H1 (cell line): ENCODE results near the gene NKAIN1. TPM values are rescaled to one million over a fixed set of nuclear protein-coding genes. Genes with fewer than 3 reads are reported as not detected.

Experiments used
- CTCF ChIA-PET: fragments of 300-600 bp; sonication (Branson Sonifier 250); formaldehyde crosslinking; loops from one replicate; lab custom pipeline; 2021; ENCODE audit not compliant: partially characterized antibody; lab: Charles Lee
- POLR2A ChIA-PET: fragments of 300-600 bp; sonication (Branson Sonifier 250); formaldehyde crosslinking; loops from one replicate; lab custom pipeline; 2021; ENCODE audit warnings: inconsistent platforms; ENCODE audit not compliant: partially characterized antibody; lab: Charles Lee
- DNase-seq, 2 experiments: peaks; one replicate each; pipeline versions ENCODE4 v3.0.0 to v3.0.0-alpha.2; 2010 to 2022; ENCODE audit warnings: low spot score in 2 of 2, low read depth in 1 of 2, mixed read lengths in 1 of 2
- FAIRE-seq: peaks from 2 replicates; lab custom pipeline; 2011; peaks lifted over from hg19 to GRCh38; lab: Jason Lieb, UNC
- H2AFZ ChIP-seq: 2 replicates; pipeline ENCODE4 v1.8.1; 2012; ENCODE audit warnings: low read length, inconsistent platforms
- H2AK5ac ChIP-seq: 2 replicates; pipeline ENCODE4 v1.6.1; 2013; ENCODE audit warnings: low read depth, low read length
- H2BK120ac ChIP-seq: replicated peaks from 2 replicates; pipeline ENCODE3; 2013; ENCODE audit warnings: low read depth, low read length, inconsistent platforms
- H2BK12ac ChIP-seq: 2 replicates; pipeline ENCODE4 v1.6.1; 2013; ENCODE audit warnings: low read depth, low read length
- H2BK15ac ChIP-seq: 2 replicates; pipeline ENCODE4 v1.6.1; 2013; ENCODE audit warnings: low read length
- H2BK20ac ChIP-seq: 2 replicates; pipeline ENCODE4 v1.6.1; 2013; ENCODE audit warnings: low read length
- H2BK5ac ChIP-seq: 2 replicates; pipeline ENCODE4 v1.6.1; 2013; ENCODE audit warnings: low read depth, low read length
- H3K14ac ChIP-seq: 2 replicates; pipeline ENCODE4 v1.6.1; 2013; ENCODE audit warnings: inconsistent platforms; ENCODE audit not compliant: insufficient read length
- H3K18ac ChIP-seq: 2 replicates; pipeline ENCODE4 v1.6.1; 2013; ENCODE audit warnings: low read length; ENCODE audit errors: extremely low read depth
- H3K23ac ChIP-seq: 2 replicates; pipeline ENCODE4 v1.6.1; 2013; ENCODE audit warnings: inconsistent platforms; ENCODE audit not compliant: insufficient read length
- H3K23me2 ChIP-seq: 2 replicates; pipeline ENCODE4 v1.6.1; 2013; ENCODE audit warnings: low read depth, low read length
- H3K27ac ChIP-seq: 2 replicates; pipeline ENCODE4 v1.6.1; 2011; ENCODE audit warnings: low read depth, low read length, inconsistent platforms
- H3K27me3 ChIP-seq, 4 experiments: replicated peaks in 1 of 4; 1 replicate in 1 of 4; 2 replicates in 3 of 4; pipeline versions ENCODE4 v1.6.1 to v1.8.1; 2011 to 2013; ENCODE audit warnings: low read length in 3 of 4, mild to moderate bottlenecking in 3 of 4, inconsistent platforms in 2 of 4, mixed read lengths in 2 of 4, moderate library complexity in 1 of 4; ENCODE audit not compliant: control insufficient read depth in 3 of 4, insufficient read depth in 3 of 4; ENCODE audit errors: extremely low read depth in 1 of 4
- H3K36me3 ChIP-seq, 4 experiments: 2 replicates each; pipeline versions ENCODE4 v1.6.1 to v1.8.1; 2011 to 2013; ENCODE audit warnings: mild to moderate bottlenecking in 4 of 4, low read length in 3 of 4, moderate library complexity in 2 of 4, control low read depth in 1 of 4, inconsistent platforms in 1 of 4; ENCODE audit not compliant: insufficient read depth in 4 of 4, control insufficient read depth in 2 of 4
- H3K4ac ChIP-seq: replicated peaks from 2 replicates; pipeline ENCODE3; 2013; ENCODE audit warnings: low read length, low read depth, mixed read lengths, inconsistent platforms; ENCODE audit not compliant: insufficient read length
- H3K4me1 ChIP-seq, 4 experiments: replicated peaks in 1 of 4; 1 replicate in 1 of 4; 2 replicates in 3 of 4; pipeline versions ENCODE4 v1.6.1 to v1.8.1; 2011 to 2013; ENCODE audit warnings: low read length in 3 of 4, inconsistent platforms in 2 of 4, mixed read lengths in 1 of 4; ENCODE audit not compliant: insufficient read depth in 4 of 4, control insufficient read depth in 3 of 4
- H3K4me2 ChIP-seq, 2 experiments: 2 replicates each; pipeline versions ENCODE4 v1.6.1 to v1.8.1; 2011 to 2013; ENCODE audit warnings: low read depth in 2 of 2, low read length in 2 of 2, control low read depth in 1 of 2, inconsistent platforms in 1 of 2, mild to moderate bottlenecking in 1 of 2; ENCODE audit not compliant: insufficient read depth in 1 of 2
- H3K4me3 ChIP-seq, 4 experiments: fragments of 200-600, 300-600 bp in 1 of 4; sonication (generic), shearing (Covaris generic), sonication (Bioruptor Twin) in 1 of 4; 2 replicates each; pipeline versions ENCODE4 v1.5.1 to v1.8.1; 2011 to 2016; ENCODE audit warnings: low read length in 4 of 4, low read depth in 3 of 4, control low read depth in 2 of 4, inconsistent platforms in 2 of 4, mild to moderate bottlenecking in 2 of 4, mixed read lengths in 1 of 4, moderate library complexity in 1 of 4; ENCODE audit not compliant: insufficient read depth in 2 of 4; ENCODE audit errors: extremely low read depth in 1 of 4
- H3K56ac ChIP-seq: replicated peaks from 2 replicates; pipeline ENCODE3; 2013; ENCODE audit warnings: low read depth, mild to moderate bottlenecking, mixed read lengths, low read length, inconsistent platforms; ENCODE audit not compliant: insufficient read length
- H3K79me1 ChIP-seq: 2 replicates; pipeline ENCODE4 v1.6.1; 2013; ENCODE audit warnings: low read depth, low read length, control low read depth
- H3K79me2 ChIP-seq, 2 experiments: 2 replicates each; pipeline versions ENCODE4 v1.6.1 to v1.8.1; 2012 to 2013; ENCODE audit warnings: low read length in 2 of 2, mild to moderate bottlenecking in 2 of 2, inconsistent platforms in 1 of 2; ENCODE audit not compliant: insufficient read depth in 2 of 2, control insufficient read depth in 1 of 2
- H3K9ac ChIP-seq, 4 experiments: replicated peaks in 1 of 4; 1 replicate in 1 of 4; 2 replicates in 3 of 4; pipeline versions ENCODE4 v1.6.1 to v1.8.1; 2011 to 2013; ENCODE audit warnings: low read depth in 3 of 4, low read length in 3 of 4, control low read depth in 2 of 4, mild to moderate bottlenecking in 2 of 4, moderate library complexity in 2 of 4, inconsistent platforms in 1 of 4; ENCODE audit errors: extremely low read depth in 1 of 4
- H3K9me3 ChIP-seq, 2 experiments: 2 replicates each; pipeline versions ENCODE4 v1.6.1 to v1.8.1; 2012 to 2013; ENCODE audit warnings: mild to moderate bottlenecking in 2 of 2, moderate library complexity in 2 of 2, control low read depth in 1 of 2, inconsistent platforms in 1 of 2, low read depth in 1 of 2, low read length in 1 of 2, mixed read lengths in 1 of 2; ENCODE audit not compliant: insufficient read depth in 2 of 2
- H4K20me1 ChIP-seq, 2 experiments: replicated peaks in 1 of 2; 2 replicates each; pipeline versions ENCODE3 to v1.8.1; 2011 to 2013; ENCODE audit warnings: inconsistent platforms in 2 of 2, low read length in 2 of 2, mild to moderate bottlenecking in 1 of 2; ENCODE audit not compliant: insufficient read depth in 2 of 2, control insufficient read depth in 1 of 2
- H4K5ac ChIP-seq: 2 replicates; pipeline ENCODE4 v1.6.1; 2013; ENCODE audit warnings: low read length, low read depth, mixed read lengths, inconsistent platforms; ENCODE audit not compliant: insufficient read length
- H4K8ac ChIP-seq: 2 replicates; pipeline ENCODE4 v1.8.0; 2013; ENCODE audit warnings: mild to moderate bottlenecking, moderate library complexity, low read length, inconsistent platforms; ENCODE audit not compliant: insufficient read depth; ENCODE audit errors: extremely low read depth
- H4K91ac ChIP-seq: replicated peaks from 2 replicates; pipeline ENCODE3; 2013; ENCODE audit warnings: low read length, mixed read lengths, inconsistent platforms; ENCODE audit not compliant: insufficient read length
- CBX5 ChIP-seq: fragments of 300-800, 300-1000 bp; sonication (generic); IDR thresholded peaks from 2 replicates; pipeline ENCODE4 v1.7.1; 2016; ENCODE audit warnings: antibody characterized with exemption, low read length, low read depth
- GABPA ChIP-seq: IDR thresholded peaks from 2 replicates; pipeline ENCODE4 v1.6.1; 2011; ENCODE audit warnings: mild to moderate bottlenecking, low read length, moderate library complexity, borderline replicate concordance; ENCODE audit not compliant: insufficient read depth
- NRF1 ChIP-seq: IDR thresholded peaks from 2 replicates; pipeline ENCODE4 v1.6.1; 2011; ENCODE audit warnings: mild to moderate bottlenecking, low read depth, low read length, improper control_type of control experiment
- RAD21 ChIP-seq, 2 experiments: IDR thresholded peaks in 1 of 2; conservative IDR thresholded peaks in 1 of 2; 2 replicates each; pipeline ENCODE4 v1.6.1; 2011; ENCODE audit warnings: low read depth in 2 of 2, low read length in 2 of 2, improper control_type of control experiment in 1 of 2, inconsistent platforms in 1 of 2, mild to moderate bottlenecking in 1 of 2, moderate library complexity in 1 of 2
- SP2 ChIP-seq: IDR thresholded peaks from 2 replicates; pipeline ENCODE4 v1.6.1; 2012; ENCODE audit warnings: mild to moderate bottlenecking, low read length, inconsistent platforms
- WGBS, 2 experiments: shearing (Covaris generic) in 1 of 2; methylation state at CpG; one replicate each; pipeline versions ENCODE4 v1.1.6 to v1.1.7; 2013 to 2015; ENCODE audit warnings: low lambda C conversion rate in 2 of 2, mixed read lengths in 2 of 2, inconsistent platforms in 1 of 2, low coverage in 1 of 2, missing lambda C conversion rate in 1 of 2; ENCODE audit not compliant: insufficient replicate concordance in 2 of 2, insufficient coverage in 1 of 2, insufficient read length in 1 of 2; ENCODE audit errors: extremely low coverage in 1 of 2, missing lambda C conversion rate in 1 of 2; 5-methylcytosine and 5-hydroxymethylcytosine counted together
- polyA plus RNA-seq, 7 experiments: library from polyadenylated mRNA; depleted of rRNA in 3 of 7; stranded (reverse) in 5 of 7; unstranded in 2 of 7; fragments of >200 nt in 5 of 7; fragments of 200-250 nt in 2 of 7; gene quantifications; 1 replicate in 5 of 7; 2 replicates in 1 of 7; 4 replicates in 1 of 7; pipeline versions ENCODE4 v1.2.1 to v1.2.3, GENCODE V29; 2011 to 2013; ENCODE audit warnings: missing spikeins in 2 of 7, mixed read lengths in 2 of 7
- total RNA-seq: library from RNA; stranded (reverse); fragmentation: NEBNext Ultra II Directional; extraction: Animal tissue kit (Norgen Biotek cat#: 25700); gene quantifications from 2 replicates; pipeline ENCODE4 v1.2.1, GENCODE V29; 2021

NKAIN1 gene
- total and polyA plus RNA-seq, 2 of the 8 experiments (the other 6 are each of a cell fraction or from before 2014, with no cell fraction given) = 59.3 to 66.9 TPM

DNA sequence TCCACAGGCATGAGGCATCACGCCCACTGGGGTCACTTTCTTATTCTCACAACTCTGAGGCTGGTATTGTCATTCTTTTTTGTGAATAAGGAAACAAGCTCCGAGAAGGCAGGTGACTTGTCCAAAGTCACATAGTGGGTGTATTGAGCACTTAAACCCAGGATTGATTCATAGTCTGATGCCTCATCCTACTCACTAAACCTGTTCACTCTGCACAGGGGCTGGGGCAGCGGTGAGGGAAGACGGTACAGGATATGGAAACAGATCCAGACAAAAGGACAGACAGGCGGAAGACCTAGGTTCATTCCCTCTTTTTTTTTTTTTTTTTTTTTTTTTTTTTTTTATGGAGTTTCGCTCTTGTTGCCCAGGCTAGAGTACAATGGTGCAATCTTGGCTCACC is 56.6 kb downstream of the NKAIN1 start:
- no peak overlapping the region for H2AFZ ChIP-seq
- no peak overlapping the region for H2BK5ac ChIP-seq
- H3K4me2 ChIP-seq = no peak overlapping the region
- H4K5ac ChIP-seq = no peak overlapping the region
- H2BK12ac ChIP-seq = no peak overlapping the region
- no peak overlapping the region for H3K27ac ChIP-seq
- no peak overlapping the region for H2BK15ac ChIP-seq
- no peaks in the 10 kb centered on the region for H3K27me3 ChIP-seq
- no peak overlapping the region for H3K56ac ChIP-seq
- FAIRE-seq = no peak
- H3K9me3 ChIP-seq = no peaks in the 10 kb centered on the region
- no peak overlapping the region for H2BK120ac ChIP-seq
- H2BK20ac ChIP-seq = no peak overlapping the region
- H4K91ac ChIP-seq = no peak overlapping the region
- POLR2A ChIA-PET = interaction anchor here (1.3 to 1.9 kb wide), 2 partner anchors 8 to 118 kb away, joined by 3 to 4 read pairs; partner anchors contain the start of gene PUM1
- H3K4me1 ChIP-seq = no peaks in the 10 kb centered on the region
- no peak overlapping the region for H4K8ac ChIP-seq
- TF ChIP-seq RAD21 (IDR thresholded peaks at IDR 0.05 in 1 of 2, conservative IDR thresholded peaks at IDR 0.05 in 1 of 2; ENCODE audit: low read depth in 2 of 2, low read length in 2 of 2) (no peak), NRF1 (no peak), CBX5 (no peak), GABPA (no peak), SP2 (no peak)
- TF ChIP-seq, all 59 proteins: peak for 0
- Histone ChIP-seq H3K4ac (no peak overlapping the region), H4K20me1 (peaks cover 5 to 7% of the 10 kb centered on the region in 2 experiments), H3K18ac (no peak overlapping the region), H3K36me3 (no peaks in the 10 kb centered on the region), H3K23ac (no peak overlapping the region), H3K9ac (no peak overlapping the region), H3K79me1 (no peaks in the 10 kb centered on the region), H3K23me2 (no peaks in the 10 kb centered on the region), H3K79me2 (no peaks in the 10 kb centered on the region), H2AK5ac (no peak overlapping the region), H3K4me3 (no peak overlapping the region), H3K14ac (no peak overlapping the region)
- 85% methylated on average over 5 of the region's 6 CpGs; no CpG with 5 or more reads in 1 of the 2 experiments for WGBS, 2 experiments
- CTCF ChIA-PET = interaction anchor here (0.9 to 8.9 kb wide), 31 partner anchors 9 to 462 kb away, joined by 3 to 156 read pairs (median 9); partner anchors contain the start of genes SNRNP40 and ZCCHC17
- DNase-seq = no peak
